Measurements from ENCODE around the gene XPO6. TPM values are rescaled to one million over a fixed set of nuclear protein-coding genes. Genes with fewer than 3 reads are reported as not detected.

The XPO6 gene
- polyA plus RNA-seq, 1 donor from 2014 or later: 104 TPM

- no peaks in the 10 kb centered on the region for H3K9me2 ChIP-seq (ENCODE audit: insufficient read depth, low read length)
- H2AFZ ChIP-seq (ENCODE audit: low read depth, low read length): no peak overlapping the region
- H4K20me1 ChIP-seq (ENCODE audit: insufficient read depth): no peaks in the 10 kb centered on the region
- H3K4me2 ChIP-seq (ENCODE audit: low read length): no peak overlapping the region
- H3K79me2 ChIP-seq (replicated peaks; ENCODE audit: insufficient read depth, low read length): no peaks in the 10 kb centered on the region
- H3F3A ChIP-seq (ENCODE audit: insufficient read depth, low read length, poor library complexity, severe bottlenecking): no peaks in the 10 kb centered on the region
- TF ChIP-seq MXI1 (conservative IDR thresholded peaks at IDR 0.05; ENCODE audit: poor library complexity, severe bottlenecking): no peak
- TF ChIP-seq RAD21 (conservative IDR thresholded peaks at IDR 0.05): no peak
- TF ChIP-seq POLR2AphosphoS5 (IDR thresholded peaks at IDR 0.05): no peak
- TF ChIP-seq TAF1 (IDR thresholded peaks at IDR 0.05; ENCODE audit: low read depth): no peak
- no peak for TF ChIP-seq REST (IDR thresholded peaks at IDR 0.05; ENCODE audit: borderline replicate concordance)
- TF ChIP-seq CTCF (IDR thresholded peaks at IDR 0.05; ENCODE audit: poor library complexity, severe bottlenecking): no peak
- no peaks in the 10 kb centered on the region for H3K9me3 ChIP-seq (ENCODE audit: low read length)
- no peak overlapping the region for H3K9ac ChIP-seq (ENCODE audit: low read length)
- no peak overlapping the region for H3K4me3 ChIP-seq (ENCODE audit: low read length)
- H3K27me3 ChIP-seq (ENCODE audit: insufficient read depth, low read depth, low read length): no peaks in the 10 kb centered on the region
- no peak overlapping the region for H3K27ac ChIP-seq (ENCODE audit: low read length)
- peaks cover 3% of the 10 kb centered on the region for H3K36me3 ChIP-seq (ENCODE audit: insufficient read depth, low read length)
Measured at GRCh38 chr16:28155293-28155692, 56.5 kb downstream of the XPO6 start.

GRCh38 chr16:28151180-28151579 is 60.6 kb downstream of the XPO6 start:
- Histone ChIP-seq H3K4me3 (ENCODE audit: low read length) (no peak overlapping the region), H3K36me3 (ENCODE audit: insufficient read depth, low read length) (peaks cover 8% of the 10 kb centered on the region), H3F3A (ENCODE audit: insufficient read depth, low read length, poor library complexity, severe bottlenecking) (no peaks in the 10 kb centered on the region), H3K79me2 (replicated peaks; ENCODE audit: insufficient read depth, low read length) (no peaks in the 10 kb centered on the region), H3K9me3 (ENCODE audit: low read length) (no peaks in the 10 kb centered on the region), H3K27me3 (ENCODE audit: insufficient read depth, low read depth, low read length) (no peaks in the 10 kb centered on the region), H3K4me2 (ENCODE audit: low read length) (no peak overlapping the region), H4K20me1 (ENCODE audit: insufficient read depth) (no peaks in the 10 kb centered on the region), H2AFZ (ENCODE audit: low read depth, low read length) (no peak overlapping the region), H3K9me2 (ENCODE audit: insufficient read depth, low read length) (no peaks in the 10 kb centered on the region), H3K27ac (ENCODE audit: low read length) (no peak overlapping the region), H3K9ac (ENCODE audit: low read length) (no peak overlapping the region)
- TF ChIP-seq SMC3 (conservative IDR thresholded peaks at IDR 0.05; ENCODE audit: poor library complexity) (no peak), EZH2 (IDR thresholded peaks at IDR 0.05; ENCODE audit: borderline replicate concordance, insufficient read depth, low read length, poor library complexity, severe bottlenecking) (no peak), CTCF (IDR thresholded peaks at IDR 0.05; ENCODE audit: poor library complexity, severe bottlenecking) (no peak), POLR2AphosphoS5 (IDR thresholded peaks at IDR 0.05) (no peak), TAF1 (IDR thresholded peaks at IDR 0.05; ENCODE audit: low read depth) (no peak), EP300 (conservative IDR thresholded peaks at IDR 0.05; ENCODE audit: poor library complexity, severe bottlenecking) (no peak), MXI1 (conservative IDR thresholded peaks at IDR 0.05; ENCODE audit: poor library complexity, severe bottlenecking) (no peak), REST (IDR thresholded peaks at IDR 0.05; ENCODE audit: borderline replicate concordance) (no peak), RAD21 (conservative IDR thresholded peaks at IDR 0.05) (no peak)
